Measurements from ENCODE around the gene KARS1. TPM values are rescaled to one million over a fixed set of nuclear protein-coding genes. Genes with fewer than 3 reads are reported as not detected.

The KARS1 gene
- total and polyA plus RNA-seq, 2 experiments from 2014 or later, result 106 to 132 TPM

GRCh38 chr16:75618780-75619179, 28.7 kb downstream of the KARS1 start:
- H3K27me3 ChIP-seq, result no peaks in the 10 kb centered on the region
- no peaks in the 10 kb centered on the region for H3K36me3 ChIP-seq
- no peak for TF ChIP-seq CTCF (IDR thresholded peaks at IDR 0.05; ENCODE audit: low read depth, low read length)
- peaks cover 9% of the 10 kb centered on the region for H3K4me1 ChIP-seq (ENCODE audit: low read depth)
- no peak overlapping the region for H3K4me3 ChIP-seq
- DNase-seq (ENCODE audit: low read depth in 1 of 2, low spot score in 1 of 2), result no peak
- no peaks in the 10 kb centered on the region for H3K9me3 ChIP-seq (ENCODE audit: low read depth)
- no peak overlapping the region for H3K27ac ChIP-seq

GRCh38 chr16:75617121-75617520, 30.3 kb downstream of the KARS1 start:
- Histone ChIP-seq H3K36me3 (peaks cover 2% of the 10 kb centered on the region), H3K27ac (no peak overlapping the region), H3K4me1 (ENCODE audit: low read depth) (peaks cover 5% of the 10 kb centered on the region), H3K27me3 (no peaks in the 10 kb centered on the region), H3K9me3 (ENCODE audit: low read depth) (no peaks in the 10 kb centered on the region), H3K4me3 (no peak overlapping the region)
- no peak for DNase-seq (ENCODE audit: low read depth in 1 of 2, low spot score in 1 of 2)
- TF ChIP-seq CTCF (IDR thresholded peaks at IDR 0.05; ENCODE audit: low read depth, low read length), result no peak

GRCh38 chr16:75616521-75617010, 30.9 kb downstream of the KARS1 start:
- Histone ChIP-seq H3K27me3 (no peaks in the 10 kb centered on the region), H3K36me3 (peaks cover 3% of the 10 kb centered on the region), H3K4me1 (ENCODE audit: low read depth) (peaks cover 3% of the 10 kb centered on the region), H3K4me3 (no peak overlapping the region), H3K27ac (no peak overlapping the region), H3K9me3 (ENCODE audit: low read depth) (no peaks in the 10 kb centered on the region)
- no peak for DNase-seq (ENCODE audit: low read depth in 1 of 2, low spot score in 1 of 2)
- no peak for TF ChIP-seq CTCF (IDR thresholded peaks at IDR 0.05; ENCODE audit: low read depth, low read length)

GRCh38 chr16:75615619-75616018, 31.8 kb downstream of the KARS1 start:
- no peaks in the 10 kb centered on the region for H3K4me1 ChIP-seq (ENCODE audit: low read depth)
- no peaks in the 10 kb centered on the region for H3K9me3 ChIP-seq (ENCODE audit: low read depth)
- no peak for DNase-seq (ENCODE audit: low read depth in 1 of 2, low spot score in 1 of 2)
- no peak overlapping the region for H3K4me3 ChIP-seq
- H3K36me3 ChIP-seq, result peaks cover 6% of the 10 kb centered on the region
- TF ChIP-seq CTCF (IDR thresholded peaks at IDR 0.05; ENCODE audit: low read depth, low read length), result no peak
- H3K27ac ChIP-seq, result no peak overlapping the region
- no peaks in the 10 kb centered on the region for H3K27me3 ChIP-seq

GRCh38 chr16:75614066-75614897, 33.2 kb downstream of the KARS1 start:
- Histone ChIP-seq H3K4me3 (no peak overlapping the region), H3K27me3 (no peaks in the 10 kb centered on the region), H3K9me3 (ENCODE audit: low read depth) (no peaks in the 10 kb centered on the region), H3K4me1 (ENCODE audit: low read depth) (no peaks in the 10 kb centered on the region), H3K36me3 (peaks cover 10% of the 10 kb centered on the region), H3K27ac (no peak overlapping the region)
- DNase-seq (ENCODE audit: low read depth in 1 of 2, low spot score in 1 of 2), result peak; percentile 26 to 41
- no peak for TF ChIP-seq CTCF (IDR thresholded peaks at IDR 0.05; ENCODE audit: low read depth, low read length)

Measured in cardiac muscle cell (in vitro differentiated cells and primary cell).